ENCODE measurements around the gene GRID2. TPM values are rescaled to one million over a fixed set of nuclear protein-coding genes. Genes with fewer than 3 reads are reported as not detected.

Gene GRID2
- total RNA-seq, 1 donor from 2014 or later = 11.6 TPM

GRCh38 chr4:92968996-92969395 lies 665.2 kb downstream of the GRID2 start:
- no peaks in the 10 kb centered on the region for H3K36me3 Mint-ChIP-seq (ENCODE audit: low read depth, unreplicated experiment)
- no peak for TF ChIP-seq CTCF (IDR thresholded peaks at IDR 0.05; ENCODE audit: unreplicated experiment)
- no peaks in the 10 kb centered on the region for H3K9me3 Mint-ChIP-seq (ENCODE audit: unreplicated experiment)
- DNase-seq (ENCODE audit: low spot score) = no peak
- no peak overlapping the region for H3K4me3 Mint-ChIP-seq (ENCODE audit: unreplicated experiment)
- H3K27ac Mint-ChIP-seq (ENCODE audit: unreplicated experiment) = no peak overlapping the region
- no peaks in the 10 kb centered on the region for H3K4me1 Mint-ChIP-seq (ENCODE audit: unreplicated experiment)
- H3K27me3 Mint-ChIP-seq (ENCODE audit: unreplicated experiment) = peaks cover 3% of the 10 kb centered on the region

- Mint-ChIP-seq H3K27me3 (ENCODE audit: unreplicated experiment) (peaks cover 3% of the 10 kb centered on the region), H3K4me1 (ENCODE audit: unreplicated experiment) (no peaks in the 10 kb centered on the region), H3K9me3 (ENCODE audit: unreplicated experiment) (no peaks in the 10 kb centered on the region), H3K36me3 (ENCODE audit: low read depth, unreplicated experiment) (no peaks in the 10 kb centered on the region), H3K27ac (ENCODE audit: unreplicated experiment) (no peak overlapping the region), H3K4me3 (ENCODE audit: unreplicated experiment) (no peak overlapping the region)
- no peak for DNase-seq (ENCODE audit: low spot score)
- no peak for TF ChIP-seq CTCF (IDR thresholded peaks at IDR 0.05; ENCODE audit: unreplicated experiment)
Measured at GRCh38 chr4:92969650-92970379, 666.0 kb downstream of the GRID2 start.

GRCh38 chr4:92970996-92971395 lies 667.2 kb downstream of the GRID2 start:
- H3K27ac Mint-ChIP-seq (ENCODE audit: unreplicated experiment) = no peak overlapping the region
- no peaks in the 10 kb centered on the region for H3K4me1 Mint-ChIP-seq (ENCODE audit: unreplicated experiment)
- no peaks in the 10 kb centered on the region for H3K27me3 Mint-ChIP-seq (ENCODE audit: unreplicated experiment)
- no peaks in the 10 kb centered on the region for H3K36me3 Mint-ChIP-seq (ENCODE audit: low read depth, unreplicated experiment)
- no peak overlapping the region for H3K4me3 Mint-ChIP-seq (ENCODE audit: unreplicated experiment)
- H3K9me3 Mint-ChIP-seq (ENCODE audit: unreplicated experiment) = no peaks in the 10 kb centered on the region
- no peak for DNase-seq (ENCODE audit: low spot score)
- TF ChIP-seq CTCF (IDR thresholded peaks at IDR 0.05; ENCODE audit: unreplicated experiment) = no peak

- H3K4me1 Mint-ChIP-seq (ENCODE audit: unreplicated experiment) = no peaks in the 10 kb centered on the region
- H3K27ac Mint-ChIP-seq (ENCODE audit: unreplicated experiment) = no peak overlapping the region
- DNase-seq (ENCODE audit: low spot score) = no peak
- H3K4me3 Mint-ChIP-seq (ENCODE audit: unreplicated experiment) = no peak overlapping the region
- no peaks in the 10 kb centered on the region for H3K36me3 Mint-ChIP-seq (ENCODE audit: low read depth, unreplicated experiment)
- no peaks in the 10 kb centered on the region for H3K9me3 Mint-ChIP-seq (ENCODE audit: unreplicated experiment)
- no peaks in the 10 kb centered on the region for H3K27me3 Mint-ChIP-seq (ENCODE audit: unreplicated experiment)
- no peak for TF ChIP-seq CTCF (IDR thresholded peaks at IDR 0.05; ENCODE audit: unreplicated experiment)
Measured at GRCh38 chr4:92988301-92988700, 684.5 kb downstream of the GRID2 start.

- no peaks in the 10 kb centered on the region for H3K27me3 Mint-ChIP-seq (ENCODE audit: unreplicated experiment)
- H3K36me3 Mint-ChIP-seq (ENCODE audit: low read depth, unreplicated experiment) = no peaks in the 10 kb centered on the region
- DNase-seq (ENCODE audit: low spot score) = no peak
- no peak for TF ChIP-seq CTCF (IDR thresholded peaks at IDR 0.05; ENCODE audit: unreplicated experiment)
- H3K27ac Mint-ChIP-seq (ENCODE audit: unreplicated experiment) = no peak overlapping the region
- H3K9me3 Mint-ChIP-seq (ENCODE audit: unreplicated experiment) = no peaks in the 10 kb centered on the region
- H3K4me1 Mint-ChIP-seq (ENCODE audit: unreplicated experiment) = no peaks in the 10 kb centered on the region
- no peak overlapping the region for H3K4me3 Mint-ChIP-seq (ENCODE audit: unreplicated experiment)
Measured at GRCh38 chr4:92992758-92993157, 689.0 kb downstream of the GRID2 start.
